ENCODE data around the gene PGF. TPM values are rescaled to one million over a fixed set of nuclear protein-coding genes. Genes with fewer than 3 reads are reported as not detected.

PGF gene
- total RNA-seq, 1 experiment from 2014 or later, result 6.4 TPM

GRCh38 chr14:74937171-74937570 lies 18.2 kb downstream of the PGF start:
- TF ChIP-seq REST (IDR thresholded peaks at IDR 0.05; ENCODE audit: low read depth), result no peak
- no peak for TF ChIP-seq TCF7L2 (IDR thresholded peaks at IDR 0.05; ENCODE audit: borderline replicate concordance, extremely low read depth, insufficient read depth, insufficient read length)
- no peak for TF ChIP-seq ATF3 (IDR thresholded peaks at IDR 0.05)
- TF ChIP-seq POLR2A (IDR thresholded peaks at IDR 0.05; ENCODE audit: borderline replicate concordance, extremely low read depth, insufficient read depth, insufficient read length), result no peak
- no peak for TF ChIP-seq JUND (IDR thresholded peaks at IDR 0.05)
- TF ChIP-seq YY1 (IDR thresholded peaks at IDR 0.05; ENCODE audit: extremely low read depth, insufficient replicate concordance, low read depth, low read length), result no peak
- no peak for TF ChIP-seq EZH2phosphoT487 (IDR thresholded peaks at IDR 0.05; ENCODE audit: borderline replicate concordance)
- TF ChIP-seq EZH2 (IDR thresholded peaks at IDR 0.05), result no peak
- no peak for TF ChIP-seq ZNF274 (IDR thresholded peaks at IDR 0.05; ENCODE audit: low read depth, low read length)
- no peak for TF ChIP-seq ZFX (IDR thresholded peaks at IDR 0.05)
- Histone ChIP-seq H3K9me2 (ENCODE audit: insufficient read depth) (no peaks in the 10 kb centered on the region), H3K27ac (ENCODE audit: low read depth, low read length) (no peak overlapping the region), H3K4me3 (replicated peaks in 1 of 2; ENCODE audit: low read depth in 1 of 2, low read length in 2 of 2) (no peak overlapping the region), H3K36me3 (ENCODE audit: control insufficient read depth in 1 of 2, insufficient read depth in 2 of 2, low read length in 2 of 2) (no peaks in the 10 kb centered on the region), H3K27me3 (ENCODE audit: insufficient read depth, low read length) (no peaks in the 10 kb centered on the region), H3K79me2 (ENCODE audit: insufficient read depth, low read length) (no peaks in the 10 kb centered on the region), H2AFZ (ENCODE audit: low read depth, low read length, poor library complexity, severe bottlenecking) (no peak overlapping the region), H3K4me2 (ENCODE audit: low read length) (no peak overlapping the region), H4K20me1 (ENCODE audit: insufficient read depth) (no peaks in the 10 kb centered on the region), H3K4me1 (ENCODE audit: control insufficient read depth in 1 of 2, insufficient read depth in 2 of 2, low read length in 2 of 2) (peaks cover 4 to 10% of the 10 kb centered on the region in 2 experiments; a peak in 3 of 4 replicates), H3K9me3 (ENCODE audit: control insufficient read depth in 1 of 2, insufficient read depth in 1 of 2, low read depth in 1 of 2, low read length in 2 of 2) (no peaks in the 10 kb centered on the region), H3K9ac (ENCODE audit: low read length) (no peak overlapping the region)
- BruUV-seq (replicated peaks), result no TSS peak
- ATAC-seq, result no peak
- CTCF ChIA-PET, result interaction anchor here (0.7 to 2.4 kb wide), 2 partner anchors 8 to 9 kb away, joined by 3 to 12 read pairs; no protein-coding TSS in a partner anchor
- intact Hi-C loops (cut with micrococcal nuclease), result no loop called here
- no peak for DNase-seq (ENCODE audit: low read depth, low spot score)
- POLR2A ChIA-PET, result no interaction called here
- RAD21 ChIA-PET (ENCODE audit: low non-redundant PET in 1 of 2, low total read pairs in 2 of 2, uncharacterized antibody in 2 of 2, unreplicated experiment in 2 of 2), result no interaction called here
